H1 (cell line): Measurements from ENCODE around the gene RPLP2. TPM values are rescaled to one million over a fixed set of nuclear protein-coding genes. Genes with fewer than 3 reads are reported as not detected.

ENCODE experiments used
- ATF2 ChIP-seq: IDR thresholded peaks from 2 replicates; pipeline ENCODE4 v1.6.1; 2012; ENCODE audit warnings: low read length, inconsistent platforms
- BACH1 ChIP-seq: IDR thresholded peaks from 2 replicates; pipeline ENCODE4 v1.6.1; 2012; ENCODE audit warnings: low read length, improper control_type of control experiment
- CHD7 ChIP-seq: fragments of 300-600 bp; sonication (generic); IDR thresholded peaks from 2 replicates; pipeline ENCODE4 v1.7.1; 2012; ENCODE audit warnings: low read length, moderate library complexity, mild to moderate bottlenecking, inconsistent platforms; ENCODE audit not compliant: insufficient replicate concordance
- MAFK ChIP-seq: IDR thresholded peaks from 2 replicates; pipeline ENCODE4 v1.6.1; 2012; ENCODE audit warnings: low read depth, mild to moderate bottlenecking, improper control_type of control experiment, low read length
- POLR2AphosphoS5 ChIP-seq: IDR thresholded peaks from 2 replicates; pipeline ENCODE4 v1.6.1; 2011; ENCODE audit warnings: low read depth, low read length
- RFX5 ChIP-seq: IDR thresholded peaks from 2 replicates; pipeline ENCODE4 v1.6.1; 2011; ENCODE audit warnings: low read depth, low read length, improper control_type of control experiment, borderline replicate concordance
- SIRT6 ChIP-seq: IDR thresholded peaks from one replicate; pipeline ENCODE4 v1.7.1; 2012; ENCODE audit warnings: low read length, inconsistent platforms
- TBP ChIP-seq: IDR thresholded peaks from 2 replicates; pipeline ENCODE4 v1.6.1; 2011; ENCODE audit warnings: low read depth, low read length, improper control_type of control experiment
- TEAD4 ChIP-seq: IDR thresholded peaks from 2 replicates; pipeline ENCODE4 v1.6.1; 2012; ENCODE audit warnings: low read depth, low read length, inconsistent platforms, mixed read lengths
- polyA plus RNA-seq, 7 experiments: library from polyadenylated mRNA; depleted of rRNA in 3 of 7; stranded (reverse) in 5 of 7; unstranded in 2 of 7; fragments of >200 nt in 5 of 7; fragments of 200-250 nt in 2 of 7; gene quantifications; 1 replicate in 5 of 7; 2 replicates in 1 of 7; 4 replicates in 1 of 7; pipeline versions ENCODE4 v1.2.1 to v1.2.3, GENCODE V29; 2011 to 2013; ENCODE audit warnings: missing spikeins in 2 of 7, mixed read lengths in 2 of 7
- total RNA-seq: library from RNA; stranded (reverse); fragmentation: NEBNext Ultra II Directional; extraction: Animal tissue kit (Norgen Biotek cat#: 25700); gene quantifications from 2 replicates; pipeline ENCODE4 v1.2.1, GENCODE V29; 2021

RPLP2 gene
- total and polyA plus RNA-seq, 2 of the 8 experiments (the other 6 are each of a cell fraction or from before 2014, with no cell fraction given) = 1,789 to 2,106 TPM

GRCh38 chr11:794766-795633 is 14.8 kb upstream of the RPLP2 start (continued):
- no peak for TF ChIP-seq CHD7
- no peak for TF ChIP-seq RFX5
- TF ChIP-seq TBP = no peak
- TF ChIP-seq TEAD4 = no peak
- TF ChIP-seq POLR2AphosphoS5 = no peak
- TF ChIP-seq BACH1 = no peak
- no peak for TF ChIP-seq ATF2
- TF ChIP-seq MAFK = no peak
- no peak for TF ChIP-seq SIRT6
